Measurements from ENCODE around the gene KNOP1.

The KNOP1 gene, protein sequence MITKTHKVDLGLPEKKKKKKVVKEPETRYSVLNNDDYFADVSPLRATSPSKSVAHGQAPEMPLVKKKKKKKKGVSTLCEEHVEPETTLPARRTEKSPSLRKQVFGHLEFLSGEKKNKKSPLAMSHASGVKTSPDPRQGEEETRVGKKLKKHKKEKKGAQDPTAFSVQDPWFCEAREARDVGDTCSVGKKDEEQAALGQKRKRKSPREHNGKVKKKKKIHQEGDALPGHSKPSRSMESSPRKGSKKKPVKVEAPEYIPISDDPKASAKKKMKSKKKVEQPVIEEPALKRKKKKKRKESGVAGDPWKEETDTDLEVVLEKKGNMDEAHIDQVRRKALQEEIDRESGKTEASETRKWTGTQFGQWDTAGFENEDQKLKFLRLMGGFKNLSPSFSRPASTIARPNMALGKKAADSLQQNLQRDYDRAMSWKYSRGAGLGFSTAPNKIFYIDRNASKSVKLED

DNA sequence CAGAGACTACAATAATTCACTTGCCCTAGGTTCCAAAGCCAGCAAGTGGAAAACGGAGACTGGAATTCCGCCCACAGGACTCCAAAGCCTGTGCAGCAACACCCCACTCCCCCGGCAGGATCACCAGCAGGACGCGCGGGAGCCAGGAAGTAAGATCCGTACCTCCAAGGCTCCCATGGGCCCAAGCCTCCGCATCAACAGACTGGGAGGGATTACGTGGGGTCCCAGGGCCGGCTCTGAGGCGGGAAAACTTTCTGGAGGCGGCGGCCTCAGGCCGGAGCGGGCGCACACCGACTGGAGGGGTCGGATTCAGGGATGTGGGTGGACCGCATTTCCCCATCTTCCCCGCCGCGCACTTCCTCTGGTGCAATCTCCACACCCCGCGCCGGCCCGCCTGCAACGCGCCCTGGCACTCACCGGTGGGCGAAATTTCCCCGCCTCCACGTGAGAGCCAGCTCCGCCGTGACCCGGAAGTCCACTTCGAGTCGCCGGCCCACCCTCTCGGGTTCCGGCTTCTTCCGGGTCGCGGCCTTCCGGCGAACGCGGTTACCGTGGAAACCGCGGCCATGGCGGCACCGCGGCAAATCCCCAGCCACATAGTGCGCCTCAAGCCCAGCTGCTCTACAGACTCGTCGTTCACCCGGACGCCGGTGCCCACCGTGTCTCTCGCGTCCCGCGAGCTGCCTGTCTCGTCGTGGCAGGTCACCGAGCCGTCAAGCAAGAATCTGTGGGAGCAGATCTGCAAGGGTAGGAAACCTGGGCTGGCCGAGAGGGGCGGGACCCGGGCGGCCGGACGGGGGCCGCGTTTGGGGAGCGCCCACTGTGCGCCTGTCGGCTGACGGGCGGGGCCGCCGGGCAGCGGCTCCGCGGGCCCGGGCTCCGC is at the start of gene KNOP1, which contains the start of gene IQCK:
TSS of gene KNOP1 (minus strand) at position 487 of the 883 bp plus-strand sequence. CDS start 3,192 bp downstream, outside the sequence.
TSS of gene IQCK (plus strand) at position 531 of the 883 bp plus-strand sequence. CDS start at position 567, 36 bp downstream.
- DNase-seq (ENCODE audit: low read depth) = peak; percentile 67

DNA sequence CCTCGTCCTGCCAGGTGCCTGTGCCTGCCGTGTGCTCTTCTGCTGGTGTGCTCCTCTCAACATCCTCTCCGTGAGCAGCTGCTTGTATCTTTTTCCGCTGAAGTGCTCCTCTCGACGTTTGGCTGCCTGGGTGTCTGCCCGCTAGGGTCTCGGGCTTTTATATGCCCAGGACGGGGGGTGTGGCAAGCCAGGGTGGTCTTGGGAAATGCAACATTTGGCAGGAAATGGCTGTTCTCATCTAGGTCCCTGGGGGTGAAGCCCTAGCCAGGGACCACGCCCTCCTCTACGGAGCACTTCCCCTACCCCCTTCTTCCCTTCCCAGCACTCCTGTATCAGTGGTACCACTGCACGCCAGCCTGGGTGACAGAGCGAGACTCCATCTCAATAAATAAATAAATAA is 49.5 kb upstream of the KNOP1 start:
- DNase-seq (ENCODE audit: low read depth) = no peak

DNA sequence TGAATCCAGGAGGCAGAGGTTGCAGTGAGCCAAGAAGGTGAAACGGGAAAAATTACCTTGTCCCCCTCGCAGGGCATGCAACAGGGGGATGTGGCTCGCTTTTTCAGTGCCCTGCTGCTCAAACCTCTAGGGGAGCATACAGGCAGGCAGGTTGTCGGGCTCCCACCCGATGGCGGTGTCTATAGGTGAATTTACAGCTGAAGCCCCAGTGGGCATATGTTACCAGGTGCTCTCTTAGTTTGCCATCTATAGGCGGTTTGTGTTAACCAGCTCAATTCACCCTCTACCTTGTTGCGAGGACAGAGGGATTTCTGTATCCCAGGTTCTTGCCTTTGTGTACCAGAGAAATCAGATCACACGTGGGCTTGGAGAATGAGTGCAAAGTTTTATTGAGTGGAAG is 49.0 kb upstream of the KNOP1 start:
- no peak for DNase-seq (ENCODE audit: low read depth)

DNA sequence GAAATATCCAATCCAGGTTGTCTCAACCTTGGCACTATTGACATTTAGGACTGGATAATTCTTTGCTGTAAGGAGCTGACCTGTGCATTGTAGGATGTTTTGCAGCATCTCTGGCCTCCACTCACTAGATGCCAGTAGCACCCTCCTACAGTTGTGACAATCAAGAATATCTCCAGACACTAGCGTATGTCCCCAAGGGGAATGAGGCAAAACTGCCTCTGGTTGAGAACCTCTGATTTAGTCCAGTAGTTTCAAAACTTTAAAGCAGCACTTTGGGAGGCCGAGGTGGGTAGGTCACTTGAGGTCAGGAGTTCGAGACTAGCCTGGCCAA is 48.5 kb upstream of the KNOP1 start:
- no peak for DNase-seq (ENCODE audit: low read depth)

DNA sequence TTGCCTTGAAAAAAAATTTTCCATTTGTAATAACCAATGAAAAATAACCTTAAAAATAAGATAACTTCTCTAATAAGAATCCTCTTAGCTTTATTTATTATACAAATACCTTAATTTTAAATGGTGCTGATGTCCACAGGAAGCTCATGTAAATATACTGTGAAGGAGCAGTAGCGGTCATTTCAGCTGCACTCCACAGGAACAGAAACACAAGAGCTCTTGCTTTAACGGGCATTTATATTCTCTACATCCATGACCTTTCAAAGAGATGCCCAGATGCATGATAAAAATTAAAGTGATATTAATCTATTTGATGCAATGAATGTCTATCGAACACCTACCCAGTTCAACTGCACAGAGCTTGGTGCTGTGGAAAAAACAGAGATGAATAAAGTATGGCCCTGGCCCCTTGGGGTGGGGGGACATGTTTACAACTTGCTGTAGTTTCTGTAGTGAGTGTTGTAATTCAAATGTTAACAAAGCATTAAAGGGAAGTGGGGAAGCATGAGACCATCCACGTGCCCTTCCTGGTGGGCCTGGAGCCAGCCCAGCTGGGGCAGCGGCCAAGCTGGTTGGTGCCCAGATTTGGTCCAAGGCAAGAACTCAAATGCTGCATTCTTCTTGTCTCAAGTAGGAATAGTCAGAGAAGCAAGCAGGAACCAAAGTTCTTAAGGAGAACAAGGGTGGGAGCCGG is 48.0 kb upstream of the KNOP1 start:
- DNase-seq (ENCODE audit: low read depth) = no peak

DNA sequence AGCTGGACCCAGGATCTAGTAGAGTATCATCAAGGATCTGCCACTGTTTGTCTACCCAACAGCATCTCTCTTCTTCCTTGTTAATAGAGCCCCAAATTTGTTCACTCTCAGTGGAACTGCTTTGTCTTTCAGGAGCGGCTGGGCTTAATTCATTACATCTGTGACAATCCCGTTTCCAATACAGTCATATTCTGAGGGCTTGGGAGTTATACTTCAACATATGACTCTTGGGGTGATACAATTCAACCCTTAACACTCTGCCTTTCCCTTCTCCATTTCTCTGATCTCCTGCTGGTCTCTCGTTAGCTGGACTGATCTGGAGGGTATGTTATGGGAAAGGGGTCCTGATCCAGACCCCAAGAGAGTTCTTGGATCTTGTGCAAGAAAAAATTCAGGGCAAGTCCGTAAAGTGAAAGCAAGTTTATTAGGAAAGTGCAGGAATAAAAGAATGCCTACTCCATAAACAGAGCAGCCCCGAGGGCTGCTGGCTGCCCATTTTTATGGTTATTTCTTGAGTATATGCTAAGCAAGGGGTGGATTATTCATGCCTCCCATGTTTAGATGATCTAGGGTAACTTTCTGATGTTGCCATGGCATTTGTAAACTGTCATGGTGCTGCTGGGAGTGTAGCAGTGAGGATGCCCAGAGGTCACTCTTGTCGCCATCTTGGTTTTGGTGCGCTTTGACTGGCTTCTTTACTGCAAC is 42.5 kb upstream of the KNOP1 start:
- DNase-seq (ENCODE audit: low read depth) = no peak

DNA sequence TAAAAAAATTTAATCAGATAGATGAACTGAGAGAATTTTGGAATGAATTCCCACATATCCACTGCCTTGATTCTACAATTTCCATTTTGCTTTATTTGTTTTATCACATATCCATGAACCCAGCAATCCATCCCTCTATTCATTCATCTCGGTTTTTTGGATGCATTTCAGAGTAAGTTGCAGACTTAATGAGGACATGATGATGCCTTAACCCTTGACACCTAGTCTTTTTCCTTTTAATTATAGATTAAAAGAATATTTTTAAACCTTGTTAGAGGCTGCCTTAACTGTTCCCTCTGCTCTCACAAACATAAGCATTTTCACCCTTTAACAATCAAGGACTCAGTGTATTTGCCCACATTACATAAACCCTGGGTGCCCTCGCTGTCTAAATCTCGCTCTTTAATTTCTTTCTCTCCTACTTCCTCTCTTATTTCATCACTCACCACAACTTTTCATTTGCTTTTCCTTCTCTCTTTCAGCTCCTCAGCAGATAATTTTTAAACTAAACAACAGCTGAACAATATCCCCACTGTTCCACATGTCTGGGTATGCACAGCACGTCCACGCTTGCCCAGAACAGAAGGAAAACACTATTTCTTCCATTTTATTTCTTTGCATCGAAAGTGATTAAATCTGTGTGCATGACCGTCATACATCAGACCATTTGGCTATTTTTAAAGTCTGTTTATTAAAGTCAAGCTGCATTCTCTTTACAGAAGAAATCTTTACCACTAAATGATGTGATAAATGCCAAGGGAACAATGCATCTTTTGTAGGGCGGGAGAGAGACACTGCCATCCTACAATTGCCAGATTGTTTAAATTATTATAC is 40.0 kb upstream of the KNOP1 start:
- DNase-seq (ENCODE audit: low read depth) = no peak

DNA sequence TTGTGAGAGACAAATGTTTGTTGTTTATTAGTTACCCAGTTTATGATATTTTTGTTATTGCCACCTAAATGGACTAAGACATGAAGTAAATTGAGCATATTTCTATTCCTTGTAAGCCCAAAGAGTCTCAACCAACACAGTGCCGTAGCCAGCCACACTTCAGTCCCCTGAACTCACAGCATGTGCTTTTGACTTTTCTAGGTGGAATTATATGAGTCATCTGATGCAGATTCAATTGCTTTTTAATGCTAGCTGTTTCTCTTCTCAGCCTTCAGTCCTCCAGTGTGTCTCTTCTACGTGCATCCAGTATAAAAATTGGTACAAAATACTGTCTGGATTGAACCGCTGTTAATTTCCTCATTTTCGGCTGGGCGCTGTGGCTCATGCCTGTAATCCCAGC is 39.0 kb upstream of the KNOP1 start:
- DNase-seq (ENCODE audit: low read depth) = no peak

DNA sequence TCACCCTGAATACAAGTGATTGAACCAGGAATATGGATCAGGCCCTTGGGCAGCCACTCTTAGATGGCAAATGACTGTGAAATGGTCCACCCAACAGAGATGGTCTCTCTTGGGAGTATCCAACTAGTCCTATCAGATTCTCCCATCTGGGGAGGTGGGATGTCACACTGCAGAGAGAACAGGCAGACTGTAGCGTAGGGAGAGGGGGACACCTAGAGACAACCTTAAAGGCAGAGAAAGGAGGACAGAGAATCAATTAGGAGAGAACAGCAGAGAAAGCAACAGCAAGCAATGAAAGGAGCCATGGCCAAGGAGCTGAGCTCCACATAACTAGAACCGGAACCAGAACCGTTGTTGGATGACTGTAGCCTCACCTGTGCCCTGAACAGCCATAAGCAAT is 37.2 kb upstream of the KNOP1 start:
- DNase-seq (ENCODE audit: low read depth) = no peak

DNA sequence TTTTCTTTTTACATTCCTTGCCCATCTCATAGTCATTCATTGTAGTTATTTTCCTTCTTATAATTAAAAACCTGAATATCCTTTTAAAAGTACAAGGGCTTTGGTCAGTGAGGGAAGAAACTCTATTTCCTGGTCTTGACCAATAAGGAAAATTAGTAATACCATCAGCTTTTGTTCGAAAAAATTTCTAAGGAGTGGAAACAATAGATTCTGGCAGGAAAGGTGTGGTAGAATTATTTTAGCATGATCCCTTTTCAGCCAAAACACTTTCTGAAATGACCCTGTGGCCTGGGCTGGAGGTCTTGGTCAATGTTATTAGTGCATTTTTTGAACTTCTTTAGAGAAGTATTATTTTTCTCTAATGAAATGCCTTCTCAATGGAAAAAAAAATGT is 36.6 kb upstream of the KNOP1 start:
- DNase-seq (ENCODE audit: low read depth) = no peak

DNA sequence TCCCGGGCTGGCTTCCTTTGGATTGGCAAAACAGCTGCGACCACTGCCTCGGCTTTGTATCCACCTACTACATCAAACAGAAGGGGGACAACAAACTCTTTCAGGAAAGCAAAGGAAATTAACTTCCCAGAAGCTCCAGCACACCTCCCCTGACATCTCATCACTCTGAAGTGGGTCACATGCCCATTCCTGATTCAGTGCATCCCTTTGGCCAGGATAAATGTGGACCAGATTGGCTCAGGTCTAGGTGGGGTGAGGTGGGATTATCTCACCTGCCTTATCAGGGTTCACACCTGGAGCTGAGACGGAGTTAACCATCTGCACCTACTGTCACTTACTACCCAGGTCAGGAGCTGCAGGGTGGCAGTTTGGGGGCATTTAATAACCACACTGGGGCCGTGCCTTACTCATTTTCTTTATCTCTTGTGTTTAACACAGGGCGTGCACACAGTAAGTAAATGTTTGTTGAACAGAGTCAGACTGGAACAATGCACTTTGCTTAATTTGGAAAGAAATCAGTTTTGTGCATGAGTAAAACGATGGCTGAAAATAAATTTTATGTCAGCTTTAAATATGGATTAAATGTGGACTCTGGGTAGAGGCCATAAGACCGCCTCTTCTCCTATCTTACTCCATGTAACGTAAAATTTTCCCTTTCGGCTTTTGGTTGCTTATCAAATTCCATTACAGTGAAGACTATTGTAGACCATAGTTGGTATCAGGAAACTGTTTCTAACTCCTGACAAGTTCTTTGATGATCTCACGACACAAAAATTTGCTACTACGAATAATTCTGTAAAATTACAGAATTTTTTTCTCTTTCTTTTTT is 36.0 kb upstream of the KNOP1 start:
- no peak for DNase-seq (ENCODE audit: low read depth)

DNA sequence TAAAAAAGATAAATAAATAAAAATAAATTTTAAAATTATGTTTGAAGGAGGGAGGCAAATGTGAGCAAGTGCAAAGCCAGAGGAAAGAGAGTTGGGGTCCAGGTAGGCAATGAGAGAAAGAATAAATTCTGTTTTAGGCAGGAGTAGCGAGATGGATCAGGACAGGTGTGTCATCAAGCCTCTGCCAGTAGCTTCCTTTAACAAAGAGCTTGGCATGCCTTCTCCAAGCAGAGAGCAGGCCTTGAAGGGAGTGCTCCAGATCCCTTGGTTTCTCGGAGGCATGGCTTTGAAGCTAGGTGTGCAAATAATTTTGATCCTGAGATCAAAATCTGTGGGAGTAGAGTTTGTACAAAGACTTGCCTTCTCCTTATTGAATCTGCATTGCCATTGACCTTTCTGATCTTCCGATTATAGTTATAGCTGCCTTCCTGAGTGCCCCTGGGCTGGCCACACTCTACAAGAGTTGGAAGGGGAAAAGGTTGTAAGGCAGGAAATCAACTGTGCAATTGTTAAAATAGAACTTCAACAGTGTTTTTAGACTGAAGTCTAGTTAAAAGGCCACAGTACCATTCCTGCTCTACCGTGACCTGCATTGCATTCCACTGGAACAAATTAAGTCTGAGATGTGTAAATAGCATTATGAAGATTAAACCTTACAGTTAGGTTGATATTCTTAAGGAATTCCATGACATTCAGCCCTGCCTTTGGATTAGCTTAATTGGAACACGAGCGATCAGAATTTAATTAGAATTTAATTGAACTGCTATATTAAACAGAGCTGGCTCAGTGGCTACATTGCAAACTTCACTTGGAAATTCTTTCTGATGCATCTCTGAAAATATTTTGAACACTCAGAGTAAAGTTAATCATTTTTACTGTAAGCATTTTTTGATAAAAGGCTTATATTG is 33.7 kb upstream of the KNOP1 start:
- DNase-seq (ENCODE audit: low read depth) = no peak

DNA sequence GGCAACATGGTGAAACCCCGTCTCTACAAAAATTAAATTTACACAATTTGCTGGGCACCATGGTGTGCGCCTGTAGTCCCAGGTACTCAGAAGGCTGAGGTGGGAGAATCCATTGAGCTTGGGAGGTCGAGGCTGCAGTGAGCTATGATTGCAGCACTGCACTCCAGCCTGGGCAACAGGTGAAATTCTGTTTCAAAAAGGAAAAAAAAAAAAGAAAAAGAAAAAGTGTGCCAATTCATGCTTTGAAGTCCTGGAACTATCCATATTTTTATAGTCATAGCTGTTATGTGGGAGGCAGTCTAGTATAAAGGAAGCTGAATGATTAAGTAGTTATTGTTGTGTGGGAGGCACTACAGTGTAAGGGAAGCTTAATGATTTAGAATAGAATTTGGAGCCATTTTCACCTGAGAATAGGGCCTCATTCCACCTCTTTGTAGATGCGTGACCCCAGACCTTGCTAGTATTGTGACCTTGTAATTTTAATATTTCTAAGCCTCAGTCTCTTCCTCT is 31.6 kb upstream of the KNOP1 start:
- DNase-seq (ENCODE audit: low read depth) = no peak

DNA sequence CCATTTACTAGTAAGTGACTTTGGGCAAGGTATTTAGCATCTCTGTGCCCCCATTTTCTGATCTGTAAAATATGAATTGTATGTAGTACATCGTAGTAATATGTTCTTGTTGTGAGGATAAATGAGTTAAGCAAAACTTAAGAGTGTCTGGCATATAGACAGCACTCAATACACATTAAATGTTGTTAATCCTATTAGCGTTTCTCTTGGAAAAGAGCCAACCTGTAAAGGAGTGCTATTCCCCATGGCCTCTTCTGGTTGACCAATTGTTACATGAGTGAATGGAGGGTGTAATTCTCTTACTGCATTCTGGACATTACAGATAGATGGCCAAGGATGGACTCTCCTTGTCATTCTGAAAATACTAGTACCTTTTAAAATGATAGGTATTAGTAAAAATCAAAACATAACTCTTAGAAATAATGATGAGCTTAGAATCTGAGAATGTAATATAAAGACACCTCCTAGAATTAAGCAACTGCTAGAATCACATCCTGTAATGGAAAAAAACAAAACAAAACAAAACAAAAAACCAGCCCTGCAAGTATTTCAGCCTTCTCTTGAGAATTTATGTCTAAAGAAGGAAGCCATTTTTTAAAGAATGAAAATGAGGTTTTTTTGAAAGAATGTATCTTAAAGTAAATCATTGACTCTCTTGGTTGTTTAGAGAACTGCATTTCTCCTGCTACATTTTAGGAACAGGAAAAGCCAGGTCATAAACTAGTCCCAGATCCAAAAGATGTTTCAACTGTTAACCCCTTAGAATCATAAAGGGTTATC is 30.6 kb upstream of the KNOP1 start:
- DNase-seq (ENCODE audit: low read depth) = no peak

DNA sequence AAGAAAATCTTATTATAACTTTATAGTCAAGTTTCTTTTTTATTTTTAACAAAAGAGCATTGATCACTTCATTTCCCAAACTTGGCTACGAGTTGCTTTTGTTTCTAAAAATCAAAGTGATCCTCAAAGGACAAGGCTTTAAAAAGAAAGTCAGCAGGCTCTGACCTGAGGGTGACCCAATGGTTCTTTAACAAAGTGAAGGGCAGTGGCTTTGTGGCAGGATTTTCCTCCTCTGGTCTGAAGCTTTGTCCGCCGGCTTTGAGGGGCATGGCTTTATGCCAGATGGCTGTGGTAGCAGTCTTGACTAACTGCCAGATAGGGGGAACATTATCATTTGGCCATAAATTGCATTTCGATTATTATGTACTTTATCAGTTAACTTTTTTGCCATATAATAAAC is 28.5 kb upstream of the KNOP1 start:
- no peak for DNase-seq (ENCODE audit: low read depth)

DNA sequence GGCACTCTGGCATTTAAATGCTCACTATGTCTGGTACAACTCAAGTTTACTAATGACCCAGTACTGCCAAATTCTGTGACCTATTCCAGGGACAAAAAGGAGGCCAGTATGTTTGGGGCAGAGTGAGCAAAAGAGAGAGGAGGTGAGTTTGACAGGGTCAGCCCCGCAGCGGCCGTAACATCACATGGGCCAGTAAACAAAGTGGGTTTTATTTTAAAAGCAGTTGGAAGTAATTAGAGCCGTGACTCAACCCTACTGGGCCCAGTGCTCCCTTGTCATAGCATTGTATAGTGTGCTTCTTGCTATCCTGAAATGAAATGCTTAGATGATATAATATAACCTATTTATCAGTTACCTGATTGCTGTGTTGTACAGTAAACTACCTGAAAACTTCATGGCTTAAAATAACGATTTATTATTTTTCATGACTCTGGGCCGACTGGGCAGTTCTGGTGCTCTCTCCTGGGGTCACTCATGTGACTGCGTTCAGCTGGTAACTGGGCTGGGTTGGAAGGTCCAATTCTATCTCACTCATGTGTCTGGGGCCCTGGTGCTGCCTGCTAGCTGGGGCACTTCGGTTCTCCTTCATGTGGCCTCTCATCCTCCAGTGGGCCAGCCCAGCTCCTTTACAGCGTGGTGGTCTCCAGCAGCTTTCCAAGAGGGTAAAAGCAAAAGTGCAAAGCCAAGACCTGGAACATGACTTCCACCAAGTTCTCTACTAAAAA is 27.4 kb upstream of the KNOP1 start:
- no peak for DNase-seq (ENCODE audit: low read depth)

DNA sequence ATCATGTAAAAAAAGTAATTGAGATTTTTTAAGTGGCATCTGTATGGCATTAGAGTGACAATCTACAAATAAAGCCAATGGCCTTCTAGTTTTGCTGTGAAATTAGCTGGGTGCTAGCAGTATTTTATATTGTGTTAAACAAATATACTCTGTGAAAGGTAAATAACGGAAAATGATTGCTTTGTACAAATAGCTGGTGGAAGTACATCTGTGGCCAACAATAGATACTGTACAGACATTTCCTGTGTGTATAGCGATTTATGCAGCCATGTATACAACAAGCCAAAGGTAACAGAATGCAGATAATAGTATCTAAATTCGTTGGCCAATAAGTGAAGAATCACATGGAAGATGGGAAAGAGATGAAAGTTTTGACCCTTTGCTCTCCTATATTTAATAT is 26.6 kb upstream of the KNOP1 start:
- DNase-seq (ENCODE audit: low read depth) = no peak
